ENCODE results near the gene SELENOH. TPM values are rescaled to one million over a fixed set of nuclear protein-coding genes. Genes with fewer than 3 reads are reported as not detected.
A peak's percentile ranks its signal among the peaks of the same experiment; 100 is the strongest.

SELENOH gene
- total RNA-seq, 1 experiment from 2014 or later = 192 TPM

DNA sequence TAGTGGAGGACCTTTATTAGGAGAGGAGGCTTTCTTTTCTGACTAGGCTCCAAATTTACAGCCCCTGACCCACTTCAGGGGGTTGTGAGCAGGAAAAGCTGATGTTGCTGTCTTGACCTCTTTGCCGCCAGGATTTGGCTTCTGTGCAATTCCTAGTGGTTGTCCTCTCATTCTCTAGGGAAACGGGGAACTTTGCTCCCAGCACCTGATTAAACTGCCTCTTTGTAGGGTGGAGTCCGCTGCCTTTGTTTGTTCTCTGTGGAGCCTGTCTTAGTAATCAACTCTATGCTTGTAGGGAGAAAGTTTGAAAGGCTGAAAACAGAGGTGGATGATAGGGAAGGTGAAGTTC is 36.7 kb downstream of the SELENOH start:
- BruUV-seq (replicated peaks) = TSS peak; percentile 87
- Histone ChIP-seq H3K36me3 (ENCODE audit: insufficient read depth, low read length, poor library complexity, severe bottlenecking) (no peaks in the 10 kb centered on the region), H3K9me3 (ENCODE audit: low read depth, low read length, poor library complexity, severe bottlenecking) (no peaks in the 10 kb centered on the region), H3K4me1 (ENCODE audit: insufficient read depth, low read length, poor library complexity, severe bottlenecking) (peaks cover 61% of the 10 kb centered on the region), H3K27ac (ENCODE audit: low read depth, low read length, poor library complexity, severe bottlenecking) (peak overlapping the region; percentile 91), H3K4me3 (ENCODE audit: low read depth, low read length, poor library complexity, severe bottlenecking) (peak overlapping the region; percentile 14), H3K27me3 (replicated peaks; ENCODE audit: insufficient read depth, low read depth, low read length, poor library complexity) (no peaks in the 10 kb centered on the region)
- TF ChIP-seq EZH2 (IDR thresholded peaks at IDR 0.05; ENCODE audit: borderline replicate concordance, low read depth, low read length, poor library complexity, severe bottlenecking) = no peak
- TF ChIP-seq, protein P1, sequence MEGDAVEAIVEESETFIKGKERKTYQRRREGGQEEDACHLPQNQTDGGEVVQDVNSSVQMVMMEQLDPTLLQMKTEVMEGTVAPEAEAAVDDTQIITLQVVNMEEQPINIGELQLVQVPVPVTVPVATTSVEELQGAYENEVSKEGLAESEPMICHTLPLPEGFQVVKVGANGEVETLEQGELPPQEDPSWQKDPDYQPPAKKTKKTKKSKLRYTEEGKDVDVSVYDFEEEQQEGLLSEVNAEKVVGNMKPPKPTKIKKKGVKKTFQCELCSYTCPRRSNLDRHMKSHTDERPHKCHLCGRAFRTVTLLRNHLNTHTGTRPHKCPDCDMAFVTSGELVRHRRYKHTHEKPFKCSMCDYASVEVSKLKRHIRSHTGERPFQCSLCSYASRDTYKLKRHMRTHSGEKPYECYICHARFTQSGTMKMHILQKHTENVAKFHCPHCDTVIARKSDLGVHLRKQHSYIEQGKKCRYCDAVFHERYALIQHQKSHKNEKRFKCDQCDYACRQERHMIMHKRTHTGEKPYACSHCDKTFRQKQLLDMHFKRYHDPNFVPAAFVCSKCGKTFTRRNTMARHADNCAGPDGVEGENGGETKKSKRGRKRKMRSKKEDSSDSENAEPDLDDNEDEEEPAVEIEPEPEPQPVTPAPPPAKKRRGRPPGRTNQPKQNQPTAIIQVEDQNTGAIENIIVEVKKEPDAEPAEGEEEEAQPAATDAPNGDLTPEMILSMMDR (conservative IDR thresholded peaks at IDR 0.05; ENCODE audit: low read depth, low read length) = no peak
- intact Hi-C loops (cut with micrococcal nuclease; ENCODE audit: unreplicated experiment) = loop anchor here (2.0 kb wide), 1 partner anchor 15 kb away; no protein-coding TSS in a partner anchor
- no peak for DNase-seq (ENCODE audit: low spot score)
- POLR2A ChIA-PET (ENCODE audit: low non-redundant PET) = interaction anchor here (1.1 kb wide), 1 partner anchor 10 kb away, joined by 17 read pairs; no protein-coding TSS in a partner anchor
- CTCF ChIA-PET = interaction anchor here (1.0 to 2.0 kb wide), 3 partner anchors 17 to 136 kb away, joined by 4 to 27 read pairs (median 4); partner anchors contain the start of gene CTNND1

DNA sequence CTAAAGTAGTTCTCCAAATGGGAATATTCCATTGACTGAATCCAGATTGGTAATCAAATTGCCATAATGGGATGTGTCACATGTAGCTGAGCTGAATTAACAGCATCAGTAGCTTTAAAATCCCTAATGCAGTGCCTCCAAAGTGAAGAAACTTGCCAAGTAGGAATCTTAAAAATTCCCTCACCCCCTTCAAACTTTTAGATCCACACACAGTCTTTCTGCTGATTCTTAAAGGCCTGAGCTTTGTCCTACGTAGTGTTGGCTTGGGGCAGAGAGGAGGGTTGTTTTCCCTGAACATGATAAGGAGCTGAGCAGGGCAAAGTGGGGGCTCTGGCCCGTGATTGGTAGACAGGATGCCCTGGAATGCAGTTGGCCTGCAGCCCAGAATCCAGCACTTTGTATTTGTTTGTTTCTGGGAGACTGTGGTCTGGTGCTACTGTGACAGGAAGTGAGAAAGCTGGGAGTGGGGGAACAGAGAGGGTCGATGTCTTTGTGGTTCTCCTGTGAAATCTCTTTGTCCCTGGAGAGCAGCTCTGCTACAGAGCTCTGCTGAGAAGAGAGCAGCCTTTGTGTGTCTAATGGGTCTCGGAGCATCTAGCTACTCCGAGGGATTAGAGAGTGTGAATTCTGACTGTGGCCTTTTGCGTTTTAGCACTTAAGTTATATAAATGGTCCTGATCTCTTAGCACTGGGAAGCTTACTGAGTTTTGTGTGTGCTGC is 37.2 kb downstream of the SELENOH start:
- Histone ChIP-seq H3K4me1 (ENCODE audit: insufficient read depth, low read length, poor library complexity, severe bottlenecking) (peaks cover 61% of the 10 kb centered on the region), H3K27ac (ENCODE audit: low read depth, low read length, poor library complexity, severe bottlenecking) (peak overlapping the region; percentile 91), H3K4me3 (ENCODE audit: low read depth, low read length, poor library complexity, severe bottlenecking) (peak overlapping the region; percentile 14), H3K36me3 (ENCODE audit: insufficient read depth, low read length, poor library complexity, severe bottlenecking) (no peaks in the 10 kb centered on the region), H3K9me3 (ENCODE audit: low read depth, low read length, poor library complexity, severe bottlenecking) (no peaks in the 10 kb centered on the region), H3K27me3 (replicated peaks; ENCODE audit: insufficient read depth, low read depth, low read length, poor library complexity) (no peaks in the 10 kb centered on the region)
- peak; percentile 100 for DNase-seq (ENCODE audit: low spot score)
- POLR2A ChIA-PET (ENCODE audit: low non-redundant PET) = interaction anchor here (0.6 to 1.1 kb wide), 4 partner anchors 10 to 206 kb away, joined by 3 to 17 read pairs (median 8); partner anchors contain the start of genes CTNND1 and SELENOH
- BruUV-seq (replicated peaks) = no TSS peak
- TF ChIP-seq, protein P1 (conservative IDR thresholded peaks at IDR 0.05; ENCODE audit: low read depth, low read length) = no peak
- CTCF ChIA-PET = interaction anchor here (0.6 to 2.0 kb wide), 5 partner anchors 14 to 137 kb away, joined by 4 to 27 read pairs (median 4); partner anchors contain the start of genes BTBD18 and CTNND1
- intact Hi-C loops (cut with micrococcal nuclease; ENCODE audit: unreplicated experiment) = loop anchor here (2.0 kb wide), 1 partner anchor 16 kb away; no protein-coding TSS in a partner anchor

DNA sequence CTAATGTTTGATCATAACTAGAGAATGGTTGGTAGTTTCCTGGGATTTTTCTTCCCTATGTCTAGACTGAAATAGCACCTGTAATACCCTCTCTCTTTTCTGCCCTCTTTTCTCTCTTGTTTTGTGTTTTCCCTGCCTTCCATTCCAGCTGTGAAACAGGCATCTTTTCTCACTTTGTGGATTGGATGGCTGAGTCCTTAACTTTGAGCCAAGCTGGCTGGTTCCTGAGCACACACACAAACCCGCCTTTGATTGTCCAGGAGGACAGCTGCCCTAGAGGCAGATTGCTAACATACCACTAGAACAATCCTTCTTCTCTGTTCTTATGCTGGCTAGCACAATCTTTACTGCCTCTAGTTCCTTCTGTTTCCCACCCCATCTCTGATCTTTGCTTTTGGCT is 38.0 kb downstream of the SELENOH start:
- no peaks in the 10 kb centered on the region for H3K36me3 ChIP-seq (ENCODE audit: insufficient read depth, low read length, poor library complexity, severe bottlenecking)
- H3K27ac ChIP-seq (ENCODE audit: low read depth, low read length, poor library complexity, severe bottlenecking) = peak overlapping the region; percentile 91
- CTCF ChIA-PET = interaction anchor here (1.1 to 2.0 kb wide), 2 partner anchors 21 to 28 kb away, joined by 6 to 27 read pairs; partner anchors contain the start of gene BTBD18
- no peaks in the 10 kb centered on the region for H3K9me3 ChIP-seq (ENCODE audit: low read depth, low read length, poor library complexity, severe bottlenecking)
- no peak for TF ChIP-seq EZH2 (IDR thresholded peaks at IDR 0.05; ENCODE audit: borderline replicate concordance, low read depth, low read length, poor library complexity, severe bottlenecking)
- TF ChIP-seq, protein P1 (conservative IDR thresholded peaks at IDR 0.05; ENCODE audit: low read depth, low read length) = no peak
- no TSS peak for BruUV-seq (replicated peaks)
- H3K27me3 ChIP-seq (replicated peaks; ENCODE audit: insufficient read depth, low read depth, low read length, poor library complexity) = no peaks in the 10 kb centered on the region
- POLR2A ChIA-PET (ENCODE audit: low non-redundant PET) = interaction anchor here (0.9 kb wide), 1 partner anchor 18 kb away, joined by 5 read pairs; the partner anchor contains the start of gene CTNND1
- DNase-seq (ENCODE audit: low spot score) = no peak
- H3K4me3 ChIP-seq (ENCODE audit: low read depth, low read length, poor library complexity, severe bottlenecking) = peak overlapping the region; percentile 14
- peaks cover 61% of the 10 kb centered on the region for H3K4me1 ChIP-seq (ENCODE audit: insufficient read depth, low read length, poor library complexity, severe bottlenecking)
- intact Hi-C loops (cut with micrococcal nuclease; ENCODE audit: unreplicated experiment) = loop anchor here (2.0 kb wide), 1 partner anchor 16 kb away; no protein-coding TSS in a partner anchor
